Tibial nerve (tissue), 4 donors: ENCODE results near the gene CXCR6. TPM values are rescaled to one million over a fixed set of nuclear protein-coding genes. Genes with fewer than 3 reads are reported as not detected.

ENCODE experiments used
- DNase-seq, 2 donors: peaks; one replicate each; pipeline ENCODE4 v3.0.0-alpha.2; 2019; ENCODE audit warnings: low spot score in 2 of 2
- H3K27ac ChIP-seq, 4 donors: fragments of 200-600 bp; sonication (generic) in 3 of 4; one replicate each; pipeline ENCODE4 v1.5.1; 2017 to 2019; ENCODE audit warnings: mild to moderate bottlenecking in 1 of 4
- H3K27me3 ChIP-seq, 2 donors: fragments of 200-600 bp; sonication (generic) in 1 of 2; one replicate each; pipeline versions ENCODE4 v1.5.1 to v1.6.0; 2017 to 2019
- H3K36me3 ChIP-seq, 3 donors: fragments of 200-600 bp; sonication (generic); one replicate each; pipeline ENCODE4 v1.5.1; 2018 to 2019
- H3K4me1 ChIP-seq, 4 donors: fragments of 200-600 bp; sonication (generic) in 3 of 4; one replicate each; pipeline ENCODE4 v1.5.1; 2017 to 2019
- H3K4me3 ChIP-seq, 4 donors: fragments of 200-600 bp; sonication (generic) in 3 of 4; one replicate each; pipeline ENCODE4 v1.5.1; 2017 to 2019; ENCODE audit warnings: mild to moderate bottlenecking in 1 of 4, moderate library complexity in 1 of 4
- H3K9me3 ChIP-seq, 4 donors: fragments of 200-600 bp; sonication (generic) in 3 of 4; one replicate each; pipeline ENCODE4 v1.5.1; 2017 to 2019
- CTCF ChIP-seq, 5 experiments: fragments of 200-600 bp in 3 of 5; fragments of 450-650 bp in 2 of 5; sonication (generic) in 3 of 5; IDR thresholded peaks; one replicate each; pipeline ENCODE4 v1.5.1; 2016 to 2019; ENCODE audit warnings: antibody characterized with exemption in 5 of 5, mild to moderate bottlenecking in 3 of 5, moderate library complexity in 2 of 5
- EP300 ChIP-seq, 2 donors: sonication (generic); formaldehyde crosslinking; IDR thresholded peaks; one replicate each; pipeline ENCODE4 v1.6.1; 2017; ENCODE audit warnings: antibody characterized with exemption in 2 of 2, mild to moderate bottlenecking in 1 of 2
- POLR2A ChIP-seq, 2 donors: fragments of 450-650 bp; IDR thresholded peaks; one replicate each; pipeline ENCODE4 v1.6.1; 2017; ENCODE audit warnings: antibody characterized with exemption in 2 of 2, mild to moderate bottlenecking in 2 of 2, moderate library complexity in 2 of 2
- WGBS, 2 donors: methylation state at CpG; one replicate each; pipeline ENCODE4 v1.1.5; 2018; 5-methylcytosine and 5-hydroxymethylcytosine counted together
- total RNA-seq, 4 donors: library from RNA; depleted of rRNA; stranded (reverse); fragments of >200 nt; gene quantifications; one replicate each; pipeline ENCODE4 v1.1.0, GENCODE V29; 2016

CXCR6 gene
- total RNA-seq, 4 donors from 2014 or later: 0.87 to 2.7 (median 2.1) TPM; not detected in 1

- 88 to 97% methylated on average over 4 of the region's 4 CpGs for WGBS, 2 donors
- no peak overlapping the region for H3K27ac ChIP-seq
- H3K36me3 ChIP-seq: peaks cover 0 to 96% (median 23%) of the 10 kb centered on the region in 3 donors
- H3K4me1 ChIP-seq: no peaks in the 10 kb centered on the region
- TF ChIP-seq CTCF (IDR thresholded peaks at IDR 0.05): no peak
- TF ChIP-seq EP300 (IDR thresholded peaks at IDR 0.05): no peak
- TF ChIP-seq POLR2A (IDR thresholded peaks at IDR 0.05): no peak
- H3K9me3 ChIP-seq: no peaks in the 10 kb centered on the region
- H3K4me3 ChIP-seq: no peak overlapping the region
- no peak for DNase-seq
- H3K27me3 ChIP-seq: no peaks in the 10 kb centered on the region
Measured at GRCh38 chr3:45932112-45932511, 11.2 kb upstream of the CXCR6 start.

GRCh38 chr3:45933591-45933990, 9.7 kb upstream of the CXCR6 start:
- no peak for DNase-seq
- TF ChIP-seq EP300 (IDR thresholded peaks at IDR 0.05) (no peak), POLR2A (IDR thresholded peaks at IDR 0.05) (no peak), CTCF (IDR thresholded peaks at IDR 0.05) (no peak)
- Histone ChIP-seq H3K4me3 (no peak overlapping the region), H3K9me3 (no peaks in the 10 kb centered on the region), H3K36me3 (peaks cover 0 to 92% (median 18%) of the 10 kb centered on the region in 3 donors), H3K27ac (no peak overlapping the region), H3K27me3 (no peaks in the 10 kb centered on the region), H3K4me1 (no peaks in the 10 kb centered on the region)
- 79 to 83% methylated on average over 4 of the region's 4 CpGs for WGBS, 2 donors

- Histone ChIP-seq H3K36me3 (peaks cover 0 to 78% (median 10%) of the 10 kb centered on the region in 3 donors), H3K9me3 (peaks cover 0 to 6% (median 0%) of the 10 kb centered on the region in 4 donors)
- no peak for DNase-seq
Measured at GRCh38 chr3:45936261-45936660, 7.0 kb upstream of the CXCR6 start.

GRCh38 chr3:45937206-45938042, 5.8 kb upstream of the CXCR6 start:
- WGBS, 2 donors: 92 to 95% methylated on average over 8 of the region's 8 CpGs

More at GRCh38 chr3:45936261-45936660, 7.0 kb upstream of the CXCR6 start:
- no peak overlapping the region for H3K27ac ChIP-seq
- no peak overlapping the region for H3K4me3 ChIP-seq
- TF ChIP-seq CTCF (IDR thresholded peaks at IDR 0.05): no peak
- TF ChIP-seq POLR2A (IDR thresholded peaks at IDR 0.05): no peak
- TF ChIP-seq EP300 (IDR thresholded peaks at IDR 0.05): no peak
- H3K4me1 ChIP-seq: peaks cover 0 to 7% (median 0%) of the 10 kb centered on the region in 4 donors
- no peaks in the 10 kb centered on the region for H3K27me3 ChIP-seq
- WGBS, 2 donors: 88 to 94% methylated on average over 9 of the region's 9 CpGs

More at GRCh38 chr3:45937206-45938042, 5.8 kb upstream of the CXCR6 start:
- peaks cover 0 to 6% (median 0%) of the 10 kb centered on the region in 4 donors for H3K9me3 ChIP-seq
- no peak for TF ChIP-seq CTCF (IDR thresholded peaks at IDR 0.05)
- TF ChIP-seq EP300 (IDR thresholded peaks at IDR 0.05): no peak
- TF ChIP-seq POLR2A (IDR thresholded peaks at IDR 0.05): no peak
- H3K27me3 ChIP-seq: no peaks in the 10 kb centered on the region
- peaks cover 0 to 79% (median 10%) of the 10 kb centered on the region in 3 donors for H3K36me3 ChIP-seq
- no peak overlapping the region for H3K4me3 ChIP-seq
- H3K27ac ChIP-seq: no peak overlapping the region
- peaks cover 0 to 7% (median 0%) of the 10 kb centered on the region in 4 donors for H3K4me1 ChIP-seq
- DNase-seq: no peak
